T-helper 17 cell (primary cell): Measurements from ENCODE around the gene WNT5A. TPM values are rescaled to one million over a fixed set of nuclear protein-coding genes. Genes with fewer than 3 reads are reported as not detected.
"Not testable (repeated sequence)": the region's sequence is repeated elsewhere in the genome, so short reads cannot be mapped to it uniquely, and the experiment has no call there.

Experiments used
- ATAC-seq: fragments of 150-1000 bp; cut with Tn5 transposase; 2 replicates; pipeline ENCODE4 v1.10.0; 2021; ENCODE audit warnings: mild to moderate bottlenecking, moderate library complexity
- DNase-seq, 3 donors: peaks; one replicate each; pipeline versions ENCODE4 v3.0.0 to v3.0.0-alpha.2; 2020 to 2021
- H3K9me3 ChIP-seq: one replicate; pipeline ENCODE4 v1.7.0; 2013; ENCODE audit warnings: low read length, mild to moderate bottlenecking; ENCODE audit not compliant: control insufficient read depth, poor library complexity, severe bottlenecking
- H3K27ac Mint-ChIP-seq: one replicate; pipeline ENCODE4 v1.8.0; 2022; ENCODE audit warnings: mild to moderate bottlenecking, moderate library complexity, mixed read lengths
- H3K27me3 Mint-ChIP-seq: one replicate; pipeline ENCODE4 v1.8.0; 2022; ENCODE audit warnings: mixed read lengths
- H3K36me3 Mint-ChIP-seq: one replicate; pipeline ENCODE4 v1.8.0; 2022; ENCODE audit warnings: low read depth, mixed read lengths
- H3K4me1 Mint-ChIP-seq: one replicate; pipeline ENCODE4 v1.8.0; 2022; ENCODE audit warnings: mild to moderate bottlenecking, mixed read lengths
- H3K4me3 Mint-ChIP-seq: one replicate; pipeline ENCODE4 v1.8.0; 2022; ENCODE audit warnings: mild to moderate bottlenecking, moderate library complexity, mixed read lengths
- total RNA-seq, 4 donors: library from RNA in 2 of 4; stranded (reverse) in 2 of 4; gene quantifications; one replicate each; pipeline ENCODE4 v1.2.3 and lab custom pipeline; 2022 to 2026

Gene WNT5A
- total RNA-seq, 2 donors from 2014 or later = not detected

DNA sequence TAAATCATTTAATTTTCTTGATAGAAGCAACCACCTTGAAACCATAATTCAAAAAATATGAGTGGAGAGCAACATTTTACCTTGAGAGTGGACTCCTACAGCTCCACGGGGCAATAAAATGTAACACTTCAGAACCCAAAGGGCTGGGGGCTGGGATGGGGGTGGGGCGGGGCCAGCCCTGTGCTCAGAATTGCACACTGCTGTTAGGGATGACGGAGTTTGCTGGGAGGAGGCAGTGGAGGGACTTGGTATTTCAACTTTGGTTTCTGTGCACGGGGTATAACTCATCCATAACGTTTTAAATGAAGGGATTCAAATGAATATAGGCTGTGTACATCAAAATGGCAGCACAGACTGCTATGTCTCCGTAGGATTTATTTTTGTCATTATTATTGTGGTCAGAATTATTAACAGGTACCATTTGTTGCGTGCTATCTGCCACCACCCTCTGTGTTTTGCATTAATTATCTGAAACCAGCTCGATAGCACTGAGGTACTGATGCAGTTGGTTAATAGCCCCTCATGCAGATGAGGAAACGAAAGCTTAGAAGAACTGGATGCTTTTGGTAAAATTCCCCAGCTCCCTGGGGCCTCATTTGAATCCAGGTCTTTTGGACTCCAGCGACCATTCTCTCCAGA, 29.4 kb upstream of the WNT5A start:
- Mint-ChIP-seq H3K27me3 (no peaks in the 10 kb centered on the region), H3K27ac (no peak overlapping the region), H3K4me1 (no peaks in the 10 kb centered on the region), H3K36me3 (no peaks in the 10 kb centered on the region), H3K4me3 (no peak overlapping the region)
- ATAC-seq (no peak), DNase-seq (no peak)
- H3K9me3 ChIP-seq = no peaks in the 10 kb centered on the region

DNA sequence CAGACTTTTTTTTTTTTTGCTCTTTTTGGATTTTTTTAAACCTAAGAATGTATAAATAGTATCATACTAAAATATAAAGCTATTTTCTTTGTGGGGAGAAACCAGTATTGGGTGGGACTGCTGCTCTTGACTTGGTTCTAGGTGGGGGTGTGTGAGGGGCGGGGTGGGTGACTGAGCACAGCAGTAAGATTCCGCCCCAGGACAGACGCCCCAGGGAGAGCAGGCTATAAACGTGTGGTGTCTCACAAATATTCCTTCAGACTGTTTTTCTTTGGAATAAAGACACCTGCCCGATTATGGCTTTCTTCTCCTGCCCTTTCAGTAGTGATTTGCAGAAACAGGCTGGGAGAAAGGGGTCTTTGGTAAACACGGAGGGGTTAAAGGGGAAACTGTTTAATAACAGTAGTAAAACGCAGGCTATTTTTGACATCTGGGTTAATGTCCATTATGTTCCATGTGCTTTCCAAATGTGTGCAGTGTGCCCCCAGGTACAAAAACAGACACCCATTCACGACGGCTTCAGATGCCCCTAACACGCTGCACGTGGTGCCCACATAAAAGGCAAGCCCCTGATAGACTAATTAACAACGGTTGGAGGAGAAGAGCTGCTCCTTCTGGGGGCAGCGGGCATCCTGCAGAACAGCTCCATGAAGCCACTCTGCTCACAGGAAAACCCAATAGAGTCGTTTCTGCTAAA, 28.6 kb upstream of the WNT5A start:
- H3K9me3 ChIP-seq = no peaks in the 10 kb centered on the region
- no peaks in the 10 kb centered on the region for H3K36me3 Mint-ChIP-seq
- H3K4me3 Mint-ChIP-seq = no peak overlapping the region
- no peaks in the 10 kb centered on the region for H3K4me1 Mint-ChIP-seq
- DNase-seq = no peak
- ATAC-seq = no peak
- H3K27me3 Mint-ChIP-seq = no peaks in the 10 kb centered on the region
- H3K27ac Mint-ChIP-seq = no peak overlapping the region

GRCh38 chr3:55514962-55515361, 27.9 kb upstream of the WNT5A start:
- no peaks in the 10 kb centered on the region for H3K4me1 Mint-ChIP-seq
- no peak overlapping the region for H3K27ac Mint-ChIP-seq
- no peak for DNase-seq
- no peaks in the 10 kb centered on the region for H3K27me3 Mint-ChIP-seq
- no peak for ATAC-seq
- no peaks in the 10 kb centered on the region for H3K36me3 Mint-ChIP-seq
- no peaks in the 10 kb centered on the region for H3K9me3 ChIP-seq
- no peak overlapping the region for H3K4me3 Mint-ChIP-seq

DNA sequence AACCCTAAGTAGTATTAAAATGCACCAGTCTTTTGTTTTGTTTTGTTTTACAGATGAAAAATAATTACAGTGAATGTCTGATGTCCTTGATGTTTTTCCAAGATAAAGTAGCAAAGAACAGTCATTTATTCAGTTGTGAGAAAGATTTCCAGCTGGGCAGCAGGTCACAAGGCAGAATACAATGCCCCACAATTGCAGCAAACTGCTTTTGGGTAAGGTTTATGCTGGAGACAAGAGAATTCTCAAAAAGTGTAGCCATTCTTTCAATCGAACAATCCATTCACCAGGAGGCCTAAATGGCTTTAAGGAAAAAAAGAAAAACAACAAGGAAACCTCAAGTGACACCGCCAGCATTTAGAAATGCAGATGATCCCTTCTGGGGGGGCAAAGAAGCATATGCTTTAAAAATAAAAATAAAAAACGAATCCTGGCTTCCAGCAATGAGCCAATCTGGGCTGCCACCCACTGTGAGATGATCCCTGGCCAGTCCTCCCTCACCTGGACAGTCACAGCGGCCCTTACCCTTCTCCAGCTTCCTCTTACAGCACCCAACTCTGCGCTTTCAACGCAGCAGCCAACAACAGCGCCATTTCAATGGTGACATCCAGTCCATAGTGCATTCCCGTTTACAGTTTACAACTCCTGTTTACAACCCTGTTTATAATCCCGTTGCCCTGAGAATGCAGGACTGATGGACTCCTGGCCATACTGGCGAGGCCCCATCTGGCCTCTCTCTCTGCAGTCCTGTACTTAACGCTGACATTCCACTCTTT, 25.7 kb upstream of the WNT5A start:
- no peak overlapping the region for H3K27ac Mint-ChIP-seq
- DNase-seq = no peak
- H3K36me3 Mint-ChIP-seq = no peaks in the 10 kb centered on the region
- no peaks in the 10 kb centered on the region for H3K9me3 ChIP-seq
- H3K4me1 Mint-ChIP-seq = no peaks in the 10 kb centered on the region
- ATAC-seq = no peak
- no peak overlapping the region for H3K4me3 Mint-ChIP-seq
- H3K27me3 Mint-ChIP-seq = no peaks in the 10 kb centered on the region

- no peaks in the 10 kb centered on the region for H3K36me3 Mint-ChIP-seq
- H3K27ac Mint-ChIP-seq = no peak overlapping the region
- DNase-seq = no peak
- no peaks in the 10 kb centered on the region for H3K9me3 ChIP-seq
- H3K4me3 Mint-ChIP-seq = no peak overlapping the region
- no peak for ATAC-seq
- H3K4me1 Mint-ChIP-seq = no peaks in the 10 kb centered on the region
- H3K27me3 Mint-ChIP-seq = no peaks in the 10 kb centered on the region
Measured at GRCh38 chr3:55511895-55512570, 24.9 kb upstream of the WNT5A start.

GRCh38 chr3:55508335-55508734, 21.2 kb upstream of the WNT5A start:
- Mint-ChIP-seq H3K4me1 (no peaks in the 10 kb centered on the region), H3K4me3 (no peak overlapping the region), H3K27ac (no peak overlapping the region), H3K36me3 (no peaks in the 10 kb centered on the region), H3K27me3 (no peaks in the 10 kb centered on the region)
- no peaks in the 10 kb centered on the region for H3K9me3 ChIP-seq
- no peak for DNase-seq
- no peak for ATAC-seq

DNA sequence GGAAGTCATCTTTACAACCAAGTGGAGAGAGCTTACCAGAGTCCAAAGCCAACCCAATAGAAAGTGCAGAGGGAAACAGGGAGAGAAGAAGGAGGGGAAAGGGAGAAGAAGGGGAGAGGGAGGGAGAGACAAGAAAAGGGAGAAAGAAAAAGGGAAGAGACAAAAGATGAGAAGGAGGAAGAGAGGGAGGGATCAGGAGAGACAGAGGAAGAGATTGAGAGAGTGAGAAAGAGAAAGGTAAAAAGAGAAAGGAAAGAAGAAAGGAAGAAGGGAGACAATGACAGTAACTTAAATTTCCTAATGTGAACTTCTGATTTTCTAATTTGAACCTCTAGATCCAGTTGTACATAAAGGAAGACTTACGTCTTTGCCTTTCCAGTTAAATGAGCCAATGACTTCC, 20.7 kb upstream of the WNT5A start:
- ATAC-seq (no peak), DNase-seq (no peak)
- no peaks in the 10 kb centered on the region for H3K36me3 Mint-ChIP-seq
- no peaks in the 10 kb centered on the region for H3K4me1 Mint-ChIP-seq
- no peaks in the 10 kb centered on the region for H3K9me3 ChIP-seq
- H3K27me3 Mint-ChIP-seq = no peaks in the 10 kb centered on the region
- H3K4me3 Mint-ChIP-seq = no peak overlapping the region
- H3K27ac Mint-ChIP-seq = no peak overlapping the region

DNA sequence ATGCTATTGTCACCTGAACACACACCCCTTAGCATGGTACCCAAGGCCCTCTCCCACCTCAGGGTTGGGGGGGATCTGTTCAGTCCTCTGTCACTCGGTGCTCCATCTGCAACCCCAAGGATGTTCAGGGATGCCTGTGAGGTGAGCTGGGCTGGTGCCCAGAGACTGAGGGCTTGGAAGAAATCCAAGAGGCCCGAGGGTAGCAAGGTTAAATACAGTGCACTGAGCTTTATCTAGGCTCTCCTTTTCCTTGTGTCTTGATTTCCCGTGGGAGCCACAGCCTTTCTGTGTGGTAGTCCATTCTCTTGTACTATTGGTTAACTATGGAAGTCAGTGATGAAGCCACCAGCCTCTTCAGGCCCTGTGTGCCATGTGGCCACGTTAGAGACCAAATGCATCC, 18.7 kb upstream of the WNT5A start:
- ATAC-seq (no peak), DNase-seq (no peak)
- H3K36me3 Mint-ChIP-seq = no peaks in the 10 kb centered on the region
- no peaks in the 10 kb centered on the region for H3K9me3 ChIP-seq
- H3K4me1 Mint-ChIP-seq = no peaks in the 10 kb centered on the region
- H3K27ac Mint-ChIP-seq = no peak overlapping the region
- no peaks in the 10 kb centered on the region for H3K27me3 Mint-ChIP-seq
- no peak overlapping the region for H3K4me3 Mint-ChIP-seq

DNA sequence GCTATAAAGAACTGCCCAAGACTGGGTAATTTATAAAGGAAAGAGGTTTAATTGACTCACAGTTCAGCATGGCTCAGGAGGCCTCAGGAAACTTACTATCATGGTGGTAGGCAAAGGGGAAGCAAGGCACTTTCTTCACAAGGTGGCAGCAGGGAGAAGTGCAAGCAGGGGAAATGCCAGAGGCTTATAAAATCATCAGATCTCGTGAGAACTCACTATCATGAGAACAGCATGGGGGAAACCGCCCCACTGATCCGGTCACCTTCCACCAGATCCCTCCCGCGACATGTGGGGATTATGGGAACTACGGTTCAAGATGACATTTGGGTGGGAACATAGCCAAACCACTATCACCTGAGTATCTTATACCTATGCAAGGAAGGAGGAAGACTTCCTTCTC, 18.0 kb upstream of the WNT5A start:
- ATAC-seq, H3K27ac Mint-ChIP-seq, H3K4me1 Mint-ChIP-seq, H3K4me3 Mint-ChIP-seq, DNase-seq, H3K36me3 Mint-ChIP-seq, H3K27me3 Mint-ChIP-seq, H3K9me3 ChIP-seq: not testable (repeated sequence)

DNA sequence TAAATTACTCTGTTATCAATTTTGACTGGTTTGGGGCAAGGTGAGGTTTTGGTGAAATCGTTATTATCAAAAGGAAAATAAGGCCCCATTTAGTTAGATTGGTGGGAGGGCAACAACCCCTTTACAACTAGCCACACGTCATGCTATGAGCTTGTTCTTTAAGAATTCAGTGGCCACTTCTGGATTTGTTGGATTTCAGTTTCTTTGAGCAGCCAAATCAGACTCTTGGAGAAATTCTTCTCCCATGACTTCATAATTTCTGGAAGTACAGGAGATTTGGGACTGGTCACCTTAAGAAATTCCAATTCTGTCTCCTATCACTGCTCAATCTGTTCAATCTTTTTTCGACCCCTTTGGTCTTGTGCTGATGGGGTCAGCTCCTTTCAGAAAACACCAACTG, 14.8 kb upstream of the WNT5A start:
- ATAC-seq (no peak), DNase-seq (no peak)
- no peaks in the 10 kb centered on the region for H3K9me3 ChIP-seq
- H3K36me3 Mint-ChIP-seq = no peaks in the 10 kb centered on the region
- H3K27ac Mint-ChIP-seq = no peak overlapping the region
- H3K4me1 Mint-ChIP-seq = no peaks in the 10 kb centered on the region
- H3K27me3 Mint-ChIP-seq = no peaks in the 10 kb centered on the region
- no peak overlapping the region for H3K4me3 Mint-ChIP-seq

DNA sequence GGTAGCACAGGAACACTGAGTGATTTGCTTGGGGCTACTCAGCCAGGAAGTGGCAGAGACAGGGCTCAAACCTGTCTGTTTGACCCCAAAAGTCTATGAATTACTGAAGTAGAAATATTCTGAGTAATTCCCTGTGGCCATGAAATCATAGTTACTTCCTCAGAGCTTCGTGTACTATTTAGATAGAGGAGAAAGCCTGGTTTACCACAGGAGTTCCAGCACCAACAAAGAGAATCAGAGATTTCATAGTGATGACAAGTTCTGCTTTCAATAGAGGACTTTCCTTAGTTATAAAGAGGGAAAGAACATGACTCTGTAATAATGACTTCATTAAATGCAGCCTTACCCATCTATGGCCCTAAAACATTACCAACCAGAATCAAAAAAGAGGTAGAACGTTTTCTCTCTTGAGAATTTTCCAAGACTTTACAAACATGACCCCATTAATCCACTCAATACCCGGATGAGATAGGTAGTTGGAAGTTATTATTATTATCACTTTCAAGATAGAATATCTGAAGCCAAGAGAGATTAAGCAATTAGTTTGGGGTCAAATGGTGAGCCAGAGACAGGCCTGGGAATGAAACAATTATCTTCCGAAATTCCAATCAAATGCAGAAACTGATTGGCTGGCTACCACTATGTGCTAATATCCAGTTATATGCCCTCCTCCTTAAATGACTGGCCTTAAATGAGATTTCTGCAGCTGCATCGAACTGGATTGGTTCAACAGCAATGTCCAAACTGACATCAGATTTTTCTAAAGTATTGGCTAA, 13.6 kb upstream of the WNT5A start:
- Mint-ChIP-seq H3K4me1 (no peaks in the 10 kb centered on the region), H3K27me3 (no peaks in the 10 kb centered on the region), H3K27ac (no peak overlapping the region), H3K4me3 (no peak overlapping the region), H3K36me3 (no peaks in the 10 kb centered on the region)
- H3K9me3 ChIP-seq = no peaks in the 10 kb centered on the region
- ATAC-seq (no peak), DNase-seq (no peak)

DNA sequence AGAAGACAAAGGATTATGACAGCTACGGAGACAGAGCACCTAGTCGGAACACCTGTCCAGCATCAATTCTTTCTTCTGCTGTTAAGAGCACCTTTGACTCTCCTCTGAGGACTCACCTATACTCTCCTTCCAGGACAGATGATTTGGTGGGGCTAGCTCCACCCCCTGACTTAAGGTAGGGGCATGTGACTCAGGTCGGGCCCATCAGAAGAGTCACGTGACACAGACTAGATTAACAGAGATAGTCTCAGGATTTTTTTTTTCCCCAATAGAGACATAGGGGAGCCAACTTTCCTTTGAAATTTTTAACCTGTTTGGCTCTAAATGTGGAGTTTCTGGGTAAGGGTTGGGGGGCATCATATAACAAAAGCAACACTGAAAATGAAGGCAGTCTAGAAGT, 11.4 kb upstream of the WNT5A start:
- no peaks in the 10 kb centered on the region for H3K9me3 ChIP-seq
- Mint-ChIP-seq H3K27ac (no peak overlapping the region), H3K36me3 (no peaks in the 10 kb centered on the region), H3K27me3 (no peaks in the 10 kb centered on the region), H3K4me3 (no peak overlapping the region), H3K4me1 (no peaks in the 10 kb centered on the region)
- ATAC-seq (no peak), DNase-seq (no peak)

GRCh38 chr3:55497250-55497649, 10.1 kb upstream of the WNT5A start:
- Mint-ChIP-seq H3K4me3 (no peak overlapping the region), H3K4me1 (no peaks in the 10 kb centered on the region), H3K27ac (no peak overlapping the region), H3K27me3 (peaks cover 2% of the 10 kb centered on the region), H3K36me3 (no peaks in the 10 kb centered on the region)
- no peak for DNase-seq
- H3K9me3 ChIP-seq = no peaks in the 10 kb centered on the region
- ATAC-seq = no peak
